GM18505 (cell line): ENCODE measurements around the gene BICC1.

ENCODE experiments used
- ATAC-seq: cut with Tn5 transposase; IDR thresholded peaks from one replicate; pipeline ENCODE4 v1.9.1; 2021; ENCODE audit not compliant: unreplicated experiment
- POLR2A ChIP-seq: IDR thresholded peaks from 4 replicates; pipeline ENCODE4 v1.6.1; 2011; ENCODE audit warnings: borderline replicate concordance; ENCODE audit not compliant: insufficient read depth, insufficient read length; ENCODE audit errors: extremely low read depth

BICC1 gene

GRCh38 chr10:58557714-58558113 is 45.0 kb downstream of the BICC1 start:
- ATAC-seq: no peak
- no peak for TF ChIP-seq POLR2A

DNA sequence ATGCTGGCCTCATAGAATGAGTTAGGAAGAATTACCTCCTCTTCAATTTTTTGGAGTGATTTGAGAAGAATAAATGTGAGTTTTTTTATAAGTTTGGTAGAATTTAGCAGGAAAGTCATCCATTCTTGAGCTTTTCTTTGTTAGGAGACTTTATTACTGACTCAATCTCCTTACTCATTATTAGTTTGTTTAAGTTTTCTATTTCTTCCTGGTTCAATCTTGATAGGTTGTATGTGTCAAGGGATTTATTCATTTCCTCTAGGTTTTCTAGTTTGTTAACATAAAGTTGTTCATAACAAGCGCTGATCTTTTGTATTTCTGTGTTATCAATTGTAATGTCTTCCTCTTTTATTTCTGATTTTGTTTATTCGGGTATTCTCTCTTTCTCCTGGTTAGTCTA is 47.4 kb downstream of the BICC1 start:
- no peak for TF ChIP-seq POLR2A
- ATAC-seq: no peak

GRCh38 chr10:58565271-58565670 is 52.6 kb downstream of the BICC1 start:
- no peak for ATAC-seq
- no peak for TF ChIP-seq POLR2A

GRCh38 chr10:58567652-58568051 is 55.0 kb downstream of the BICC1 start:
- TF ChIP-seq POLR2A: no peak
- no peak for ATAC-seq

DNA sequence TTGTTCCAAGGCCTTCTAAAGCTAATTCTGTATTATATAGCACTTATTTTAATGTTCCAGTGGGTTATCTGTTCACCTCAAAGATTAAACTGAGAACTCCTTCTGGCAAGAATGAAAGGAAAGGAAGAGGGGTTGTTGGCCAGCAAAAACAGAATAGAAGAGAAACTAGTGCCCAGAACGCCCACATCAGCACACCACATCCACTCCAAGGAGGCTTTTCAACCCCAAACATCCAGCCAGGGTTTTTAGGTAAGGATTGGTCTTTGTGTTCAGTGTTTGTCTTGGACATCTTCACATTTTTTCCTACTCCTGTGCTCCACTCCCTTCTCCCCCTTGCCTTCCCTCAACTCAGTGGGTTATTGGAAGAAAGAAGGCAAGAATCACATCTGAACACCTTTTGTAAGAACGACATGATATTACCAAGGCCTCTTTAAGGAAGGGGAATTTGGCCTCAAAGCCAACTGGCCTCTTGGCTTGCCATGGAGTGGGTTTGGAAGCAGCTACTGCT is 55.8 kb downstream of the BICC1 start:
- TF ChIP-seq POLR2A: no peak
- ATAC-seq: no peak

DNA sequence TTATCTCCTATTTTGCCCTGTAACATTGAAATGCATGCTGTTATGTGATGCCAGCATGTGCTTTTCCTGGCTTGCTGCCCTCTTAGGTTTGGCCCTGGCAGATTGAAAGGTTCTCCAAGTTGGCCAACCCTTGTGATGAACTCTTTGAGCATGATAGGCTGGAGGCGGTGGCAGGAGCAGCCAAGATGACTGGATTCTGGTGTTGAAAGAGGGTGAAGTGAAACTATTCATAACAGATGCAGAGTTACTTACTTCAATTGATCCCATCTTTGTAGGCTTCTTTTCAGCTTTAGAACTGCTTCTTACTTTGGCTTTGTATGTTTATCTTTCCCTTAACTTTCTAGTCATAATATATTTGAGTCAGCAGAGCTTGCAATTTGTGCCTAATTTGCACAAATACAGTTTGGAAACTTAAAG is 57.6 kb downstream of the BICC1 start:
- ATAC-seq: no peak
- TF ChIP-seq POLR2A: no peak

GRCh38 chr10:58570979-58571378 is 58.3 kb downstream of the BICC1 start:
- no peak for ATAC-seq
- no peak for TF ChIP-seq POLR2A

- ATAC-seq: no peak
- TF ChIP-seq POLR2A: no peak
Observed at GRCh38 chr10:58573144-58573543, 60.5 kb downstream of the BICC1 start.

DNA sequence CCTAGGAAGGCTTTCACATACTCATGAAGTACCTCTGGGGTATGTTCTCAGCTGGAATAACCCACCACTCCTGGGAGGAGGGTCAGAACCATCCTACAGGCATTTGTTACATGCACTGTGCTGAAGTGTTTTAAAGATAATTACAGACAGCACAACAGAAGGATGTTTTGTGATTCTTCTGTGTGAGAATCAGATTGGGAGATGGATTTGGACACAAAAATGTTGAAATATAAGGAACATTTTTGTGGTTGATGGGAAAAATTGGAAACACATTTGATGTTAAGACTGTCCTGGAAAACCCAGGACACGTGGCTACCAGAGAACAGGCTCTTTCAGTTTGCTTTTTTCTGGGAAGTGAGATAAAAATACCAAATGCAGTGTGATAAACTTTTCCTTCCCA is 61.4 kb downstream of the BICC1 start:
- no peak for TF ChIP-seq POLR2A
- no peak for ATAC-seq

DNA sequence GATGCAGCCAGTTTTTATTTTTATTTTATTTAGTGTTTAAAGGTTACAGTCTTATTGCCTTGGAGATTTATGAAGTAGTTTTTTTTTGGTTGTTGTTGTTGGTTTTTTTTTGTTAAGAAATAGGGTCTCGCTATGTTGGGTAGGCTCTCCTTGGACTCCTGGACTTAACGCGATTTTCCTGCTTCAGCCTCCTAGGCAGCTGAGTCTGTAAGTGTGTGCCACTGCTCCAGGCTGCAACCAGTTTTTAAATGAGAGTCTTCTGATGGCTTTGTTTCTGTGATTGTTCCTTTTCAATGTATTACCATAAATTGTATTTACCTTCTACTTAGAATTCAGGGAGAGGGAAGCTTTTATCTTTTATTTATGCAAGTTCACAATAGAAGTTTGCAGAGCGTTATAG is 62.8 kb downstream of the BICC1 start:
- ATAC-seq: no peak
- no peak for TF ChIP-seq POLR2A

- TF ChIP-seq POLR2A: no peak
- no peak for ATAC-seq
Observed at GRCh38 chr10:58576751-58577436, 64.2 kb downstream of the BICC1 start.

- no peak for ATAC-seq
- TF ChIP-seq POLR2A: no peak
Observed at GRCh38 chr10:58577437-58577777, 64.7 kb downstream of the BICC1 start.

DNA sequence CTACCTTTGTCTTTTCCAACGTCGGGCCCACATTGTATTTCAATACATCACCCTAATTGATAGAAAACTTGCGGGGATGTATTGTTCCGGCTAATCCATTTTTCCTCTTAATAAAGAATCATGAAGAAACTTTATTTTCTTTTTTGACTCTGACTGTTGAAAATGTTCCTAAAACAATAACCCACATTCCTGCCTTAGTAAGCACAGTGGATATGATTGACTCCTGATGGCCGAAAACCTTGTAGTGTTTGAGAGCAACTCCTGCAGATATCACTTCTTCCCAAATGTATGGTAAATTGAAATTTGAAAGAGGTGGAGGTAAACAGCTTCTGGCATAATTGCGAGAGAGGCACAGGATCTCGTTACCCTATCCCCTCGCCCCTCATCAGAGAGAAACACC is 65.7 kb downstream of the BICC1 start:
- TF ChIP-seq POLR2A: no peak
- ATAC-seq: no peak

DNA sequence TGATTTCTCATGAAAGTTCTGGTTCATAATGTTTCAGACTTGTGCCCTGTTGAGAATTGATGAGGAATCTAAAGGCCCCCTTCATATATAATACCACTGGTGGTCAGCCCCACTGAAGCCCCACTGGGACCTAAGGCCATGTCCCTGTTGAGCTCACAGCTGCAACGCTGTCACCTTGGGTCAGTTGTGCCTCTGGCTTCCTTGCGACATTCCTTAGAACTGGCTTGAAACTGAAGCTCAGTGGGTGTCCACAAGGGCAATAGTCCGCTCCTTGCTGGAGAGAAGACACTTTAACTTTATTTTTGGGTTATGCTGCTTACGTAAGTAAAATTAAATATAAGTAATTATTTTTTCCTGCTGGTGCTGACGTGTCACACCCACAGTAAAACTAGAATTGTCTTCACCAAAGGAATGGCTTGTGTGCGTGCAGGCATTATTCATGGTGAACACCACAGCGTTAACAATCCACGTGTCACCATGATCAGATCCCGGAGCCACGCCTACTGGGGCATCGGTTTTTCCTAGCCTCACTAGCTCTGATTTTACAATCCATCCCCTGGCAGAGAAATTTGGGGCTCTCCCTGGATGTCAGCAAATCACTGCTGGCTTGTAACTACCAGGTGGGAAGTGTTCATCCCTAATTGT is 66.5 kb downstream of the BICC1 start:
- no peak for TF ChIP-seq POLR2A
- no peak for ATAC-seq
